Measurements from ENCODE around the gene SPINT2. TPM values are rescaled to one million over a fixed set of nuclear protein-coding genes. Genes with fewer than 3 reads are reported as not detected.

Gene SPINT2
- total RNA-seq, 1 experiment from 2014 or later: 1,006 TPM

DNA sequence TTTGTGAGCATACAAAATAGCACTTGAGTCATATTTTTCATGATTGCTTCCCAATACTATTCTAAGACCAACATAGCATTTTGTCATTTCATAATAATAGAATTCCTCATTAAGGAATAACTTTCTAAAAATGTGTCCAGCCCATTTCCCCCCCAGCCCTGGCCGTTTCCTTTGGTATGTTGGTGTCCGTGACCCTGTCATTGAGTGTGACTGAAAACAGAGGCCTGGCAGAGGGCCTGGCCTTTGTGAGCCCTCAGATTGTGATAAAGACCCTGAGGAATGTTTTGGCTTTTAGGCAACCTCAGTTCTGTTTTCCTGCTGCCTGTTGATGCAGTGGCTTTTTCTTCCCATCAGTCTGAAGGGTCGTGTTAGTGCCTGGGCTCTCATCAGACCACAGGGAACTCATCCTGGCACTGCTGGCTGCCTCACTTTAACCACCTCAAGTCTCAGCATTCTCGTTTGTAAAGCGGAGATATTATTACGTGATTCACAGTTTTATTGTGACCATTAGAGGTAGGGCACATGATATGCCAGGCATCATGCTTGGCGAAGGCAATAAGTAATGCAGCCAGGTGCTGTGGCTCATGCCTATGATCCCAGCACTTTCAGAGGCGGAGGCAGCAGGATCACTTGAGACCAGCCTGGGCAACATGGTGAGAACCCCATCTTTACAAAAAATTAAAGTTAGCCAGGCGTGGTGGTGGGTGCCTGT lies 13.8 kb downstream of the SPINT2 start:
- Histone ChIP-seq H3K27ac (ENCODE audit: low read length) (peak overlapping the region; percentile 71), H3K27me3 (ENCODE audit: control insufficient read depth, insufficient read depth, low read length) (no peaks in the 10 kb centered on the region), H3K4me3 (ENCODE audit: low read depth in 2 of 2, low read length in 2 of 2) (no peak overlapping the region), H3K36me3 (ENCODE audit: control insufficient read depth, insufficient read depth, low read length) (peaks cover 5% of the 10 kb centered on the region; the same call in 1 of the 2 replicates), H3K4me1 (ENCODE audit: control insufficient read depth, insufficient read depth, low read length) (peaks cover 79% of the 10 kb centered on the region), H3K9me3 (ENCODE audit: control insufficient read depth, insufficient read depth, low read depth, low read length) (no peaks in the 10 kb centered on the region)
- intact Hi-C loops (cut with micrococcal nuclease; ENCODE audit: unreplicated experiment): no loop called here
- POLR2A ChIA-PET: interaction anchor here (0.7 kb wide), 2 partner anchors 8 to 30 kb away, joined by 3 to 4 read pairs; no protein-coding TSS in a partner anchor
- ATAC-seq: peak; percentile 8; the same call in 1 of the 2 replicates
- no TSS peak for BruUV-seq (replicated peaks)
- CTCF ChIA-PET: interaction anchor here (0.6 kb wide), 1 partner anchor 131 kb away, joined by 5 read pairs; no protein-coding TSS in a partner anchor
- DNase-seq (ENCODE audit: low read depth, low spot score): no peak
- in situ Hi-C loops (cut with HindIII; ENCODE audit: low pct_unique_long_range_greater_than_20kb, low sequenced_read_pairs): no loop called here
- no peak for TF ChIP-seq SIN3A (IDR thresholded peaks at IDR 0.05; ENCODE audit: borderline replicate concordance, insufficient read depth, low read depth, low read length)
- TF ChIP-seq, protein P1, sequence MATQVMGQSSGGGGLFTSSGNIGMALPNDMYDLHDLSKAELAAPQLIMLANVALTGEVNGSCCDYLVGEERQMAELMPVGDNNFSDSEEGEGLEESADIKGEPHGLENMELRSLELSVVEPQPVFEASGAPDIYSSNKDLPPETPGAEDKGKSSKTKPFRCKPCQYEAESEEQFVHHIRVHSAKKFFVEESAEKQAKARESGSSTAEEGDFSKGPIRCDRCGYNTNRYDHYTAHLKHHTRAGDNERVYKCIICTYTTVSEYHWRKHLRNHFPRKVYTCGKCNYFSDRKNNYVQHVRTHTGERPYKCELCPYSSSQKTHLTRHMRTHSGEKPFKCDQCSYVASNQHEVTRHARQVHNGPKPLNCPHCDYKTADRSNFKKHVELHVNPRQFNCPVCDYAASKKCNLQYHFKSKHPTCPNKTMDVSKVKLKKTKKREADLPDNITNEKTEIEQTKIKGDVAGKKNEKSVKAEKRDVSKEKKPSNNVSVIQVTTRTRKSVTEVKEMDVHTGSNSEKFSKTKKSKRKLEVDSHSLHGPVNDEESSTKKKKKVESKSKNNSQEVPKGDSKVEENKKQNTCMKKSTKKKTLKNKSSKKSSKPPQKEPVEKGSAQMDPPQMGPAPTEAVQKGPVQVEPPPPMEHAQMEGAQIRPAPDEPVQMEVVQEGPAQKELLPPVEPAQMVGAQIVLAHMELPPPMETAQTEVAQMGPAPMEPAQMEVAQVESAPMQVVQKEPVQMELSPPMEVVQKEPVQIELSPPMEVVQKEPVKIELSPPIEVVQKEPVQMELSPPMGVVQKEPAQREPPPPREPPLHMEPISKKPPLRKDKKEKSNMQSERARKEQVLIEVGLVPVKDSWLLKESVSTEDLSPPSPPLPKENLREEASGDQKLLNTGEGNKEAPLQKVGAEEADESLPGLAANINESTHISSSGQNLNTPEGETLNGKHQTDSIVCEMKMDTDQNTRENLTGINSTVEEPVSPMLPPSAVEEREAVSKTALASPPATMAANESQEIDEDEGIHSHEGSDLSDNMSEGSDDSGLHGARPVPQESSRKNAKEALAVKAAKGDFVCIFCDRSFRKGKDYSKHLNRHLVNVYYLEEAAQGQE (IDR thresholded peaks at IDR 0.05; ENCODE audit: insufficient read depth in 1 of 2, low read depth in 2 of 2, low read length in 1 of 2): no peak
- no peak for TF ChIP-seq TCF7L2 (IDR thresholded peaks at IDR 0.05; ENCODE audit: low read depth, low read length)
- no peak for TF ChIP-seq POLR2AphosphoS5 (IDR thresholded peaks at IDR 0.05; ENCODE audit: low read depth, low read length)
- TF ChIP-seq, protein P2, sequence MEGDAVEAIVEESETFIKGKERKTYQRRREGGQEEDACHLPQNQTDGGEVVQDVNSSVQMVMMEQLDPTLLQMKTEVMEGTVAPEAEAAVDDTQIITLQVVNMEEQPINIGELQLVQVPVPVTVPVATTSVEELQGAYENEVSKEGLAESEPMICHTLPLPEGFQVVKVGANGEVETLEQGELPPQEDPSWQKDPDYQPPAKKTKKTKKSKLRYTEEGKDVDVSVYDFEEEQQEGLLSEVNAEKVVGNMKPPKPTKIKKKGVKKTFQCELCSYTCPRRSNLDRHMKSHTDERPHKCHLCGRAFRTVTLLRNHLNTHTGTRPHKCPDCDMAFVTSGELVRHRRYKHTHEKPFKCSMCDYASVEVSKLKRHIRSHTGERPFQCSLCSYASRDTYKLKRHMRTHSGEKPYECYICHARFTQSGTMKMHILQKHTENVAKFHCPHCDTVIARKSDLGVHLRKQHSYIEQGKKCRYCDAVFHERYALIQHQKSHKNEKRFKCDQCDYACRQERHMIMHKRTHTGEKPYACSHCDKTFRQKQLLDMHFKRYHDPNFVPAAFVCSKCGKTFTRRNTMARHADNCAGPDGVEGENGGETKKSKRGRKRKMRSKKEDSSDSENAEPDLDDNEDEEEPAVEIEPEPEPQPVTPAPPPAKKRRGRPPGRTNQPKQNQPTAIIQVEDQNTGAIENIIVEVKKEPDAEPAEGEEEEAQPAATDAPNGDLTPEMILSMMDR (IDR thresholded peaks at IDR 0.05): no peak

DNA sequence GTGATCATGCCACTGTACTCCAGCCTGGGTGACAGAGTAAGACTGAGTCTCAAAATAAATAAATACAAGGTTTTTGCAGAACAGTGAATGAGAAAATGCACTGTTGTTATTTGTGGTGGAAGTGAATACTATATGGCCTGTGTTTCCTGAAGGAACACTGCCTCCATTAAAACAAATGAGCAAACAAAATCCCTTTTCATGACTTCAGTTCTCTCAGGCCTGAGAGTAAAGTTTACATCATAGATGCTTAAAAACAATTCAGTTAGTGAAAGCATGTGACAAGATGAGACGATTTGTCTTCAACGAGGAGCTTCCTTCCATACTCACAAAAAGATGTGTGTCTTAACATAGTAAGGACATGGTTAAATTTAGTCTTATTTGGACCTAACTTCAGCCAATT lies 14.4 kb downstream of the SPINT2 start:
- ChIA-PET CTCF (interaction anchor here (0.6 kb wide), 1 partner anchor 66 kb away, joined by 5 read pairs; no protein-coding TSS in a partner anchor), POLR2A (interaction anchor here (0.7 to 0.8 kb wide), 4 partner anchors 8 to 30 kb away, joined by 3 to 4 read pairs (median 4); no protein-coding TSS in a partner anchor)
- Histone ChIP-seq H3K27me3 (ENCODE audit: control insufficient read depth, insufficient read depth, low read length) (no peaks in the 10 kb centered on the region), H3K4me1 (ENCODE audit: control insufficient read depth, insufficient read depth, low read length) (peaks cover 75% of the 10 kb centered on the region), H3K27ac (ENCODE audit: low read length) (peak overlapping the region; percentile 71), H3K4me3 (ENCODE audit: low read depth in 2 of 2, low read length in 2 of 2) (no peak overlapping the region), H3K36me3 (ENCODE audit: control insufficient read depth, insufficient read depth, low read length) (peaks cover 5% of the 10 kb centered on the region; the same call in 1 of the 2 replicates), H3K9me3 (ENCODE audit: control insufficient read depth, insufficient read depth, low read depth, low read length) (no peaks in the 10 kb centered on the region)
- BruUV-seq (replicated peaks): TSS peak; percentile 37
- no peak for TF ChIP-seq SIN3A (IDR thresholded peaks at IDR 0.05; ENCODE audit: borderline replicate concordance, insufficient read depth, low read depth, low read length)
- no peak for TF ChIP-seq POLR2AphosphoS5 (IDR thresholded peaks at IDR 0.05; ENCODE audit: low read depth, low read length)
- TF ChIP-seq TCF7L2 (IDR thresholded peaks at IDR 0.05; ENCODE audit: low read depth, low read length): no peak
- TF ChIP-seq, protein P1 (IDR thresholded peaks at IDR 0.05; ENCODE audit: insufficient read depth in 1 of 2, low read depth in 2 of 2, low read length in 1 of 2): no peak
- TF ChIP-seq, protein P2 (IDR thresholded peaks at IDR 0.05): no peak
- in situ Hi-C loops (cut with HindIII; ENCODE audit: low pct_unique_long_range_greater_than_20kb, low sequenced_read_pairs) (no loop called here), intact Hi-C loops (cut with micrococcal nuclease; ENCODE audit: unreplicated experiment) (no loop called here)
- ATAC-seq (no peak), DNase-seq (ENCODE audit: low read depth, low spot score) (no peak)

Data from Panc1 (cell line).